ENCODE data around the gene MAP2. TPM values are rescaled to one million over a fixed set of nuclear protein-coding genes. Genes with fewer than 3 reads are reported as not detected.

The MAP2 gene
- total RNA-seq, 6 experiments from 2014 or later, result 1.0 to 2.0 (median 1.6) TPM

GRCh38 chr2:209673811-209674210 is 250.0 kb downstream of the MAP2 start:
- Mint-ChIP-seq H3K4me3 (no peak overlapping the region), H3K9me3 (no peaks in the 10 kb centered on the region), H3K4me1 (ENCODE audit: low read depth) (no peaks in the 10 kb centered on the region), H3K36me3 (ENCODE audit: low read depth) (no peaks in the 10 kb centered on the region), H3K27ac (no peak overlapping the region), H3K27me3 (ENCODE audit: insufficient read depth) (no peaks in the 10 kb centered on the region; the same call in 1 of the 2 replicates)
- DNase-seq, result no peak
- TF ChIP-seq CTCF (IDR thresholded peaks at IDR 0.05), result no peak

GRCh38 chr2:209680596-209680995 is 256.7 kb downstream of the MAP2 start:
- no peak overlapping the region for H3K27ac Mint-ChIP-seq
- no peaks in the 10 kb centered on the region for H3K4me1 Mint-ChIP-seq (ENCODE audit: low read depth)
- no peaks in the 10 kb centered on the region for H3K9me3 Mint-ChIP-seq
- no peak for DNase-seq
- no peaks in the 10 kb centered on the region for H3K36me3 Mint-ChIP-seq (ENCODE audit: low read depth)
- no peak for TF ChIP-seq CTCF (IDR thresholded peaks at IDR 0.05)
- H3K27me3 Mint-ChIP-seq (ENCODE audit: insufficient read depth), result no peaks in the 10 kb centered on the region; the same call in 1 of the 2 replicates
- no peak overlapping the region for H3K4me3 Mint-ChIP-seq

- H3K27me3 Mint-ChIP-seq (ENCODE audit: insufficient read depth), result no peaks in the 10 kb centered on the region; the same call in 1 of the 2 replicates
- no peak for DNase-seq
- H3K4me3 Mint-ChIP-seq, result no peak overlapping the region
- no peaks in the 10 kb centered on the region for H3K9me3 Mint-ChIP-seq
- H3K36me3 Mint-ChIP-seq (ENCODE audit: low read depth), result no peaks in the 10 kb centered on the region
- TF ChIP-seq CTCF (IDR thresholded peaks at IDR 0.05), result no peak
- H3K27ac Mint-ChIP-seq, result no peak overlapping the region
- no peaks in the 10 kb centered on the region for H3K4me1 Mint-ChIP-seq (ENCODE audit: low read depth)
Observed at GRCh38 chr2:209681201-209681735, 257.4 kb downstream of the MAP2 start.

- H3K36me3 Mint-ChIP-seq (ENCODE audit: low read depth), result no peaks in the 10 kb centered on the region
- no peak overlapping the region for H3K4me3 Mint-ChIP-seq
- no peak overlapping the region for H3K27ac Mint-ChIP-seq
- H3K9me3 Mint-ChIP-seq, result no peaks in the 10 kb centered on the region
- DNase-seq, result no peak
- peaks cover 4% of the 10 kb centered on the region; the same call in 1 of the 2 replicates for H3K27me3 Mint-ChIP-seq (ENCODE audit: insufficient read depth)
- no peaks in the 10 kb centered on the region for H3K4me1 Mint-ChIP-seq (ENCODE audit: low read depth)
- no peak for TF ChIP-seq CTCF (IDR thresholded peaks at IDR 0.05)
Observed at GRCh38 chr2:209682646-209683045, 258.8 kb downstream of the MAP2 start.

- H3K27ac Mint-ChIP-seq, result no peak overlapping the region
- H3K4me3 Mint-ChIP-seq, result no peak overlapping the region
- H3K36me3 Mint-ChIP-seq (ENCODE audit: low read depth), result no peaks in the 10 kb centered on the region
- no peak for TF ChIP-seq CTCF (IDR thresholded peaks at IDR 0.05)
- H3K27me3 Mint-ChIP-seq (ENCODE audit: insufficient read depth), result peaks cover 4% of the 10 kb centered on the region; the same call in 1 of the 2 replicates
- no peaks in the 10 kb centered on the region for H3K4me1 Mint-ChIP-seq (ENCODE audit: low read depth)
- no peaks in the 10 kb centered on the region for H3K9me3 Mint-ChIP-seq
- DNase-seq, result no peak
Observed at GRCh38 chr2:209685340-209685739, 261.5 kb downstream of the MAP2 start.

Measured in HFFc6 (cell line).